ENCODE measurements around the gene IRF6.
A peak's percentile ranks its signal among the peaks of the same experiment; 100 is the strongest.

The IRF6 gene

GRCh38 chr1:209829716-209830115 is 23.8 kb upstream of the IRF6 start:
- H3K4me3 ChIP-seq (ENCODE audit: low read depth, low read length), result no peak overlapping the region
- H3K27ac ChIP-seq, result no peak overlapping the region
- H3K36me3 ChIP-seq (replicated peaks), result peaks cover 19% of the 10 kb centered on the region
- DNase-seq, result no peak
- in situ Hi-C loops (cut with HindIII; ENCODE audit: low pct_ligation_motif_present, low sequenced_read_pairs), result no loop called here
- no peaks in the 10 kb centered on the region for H3K27me3 ChIP-seq (replicated peaks)
- TF ChIP-seq, protein P1, sequence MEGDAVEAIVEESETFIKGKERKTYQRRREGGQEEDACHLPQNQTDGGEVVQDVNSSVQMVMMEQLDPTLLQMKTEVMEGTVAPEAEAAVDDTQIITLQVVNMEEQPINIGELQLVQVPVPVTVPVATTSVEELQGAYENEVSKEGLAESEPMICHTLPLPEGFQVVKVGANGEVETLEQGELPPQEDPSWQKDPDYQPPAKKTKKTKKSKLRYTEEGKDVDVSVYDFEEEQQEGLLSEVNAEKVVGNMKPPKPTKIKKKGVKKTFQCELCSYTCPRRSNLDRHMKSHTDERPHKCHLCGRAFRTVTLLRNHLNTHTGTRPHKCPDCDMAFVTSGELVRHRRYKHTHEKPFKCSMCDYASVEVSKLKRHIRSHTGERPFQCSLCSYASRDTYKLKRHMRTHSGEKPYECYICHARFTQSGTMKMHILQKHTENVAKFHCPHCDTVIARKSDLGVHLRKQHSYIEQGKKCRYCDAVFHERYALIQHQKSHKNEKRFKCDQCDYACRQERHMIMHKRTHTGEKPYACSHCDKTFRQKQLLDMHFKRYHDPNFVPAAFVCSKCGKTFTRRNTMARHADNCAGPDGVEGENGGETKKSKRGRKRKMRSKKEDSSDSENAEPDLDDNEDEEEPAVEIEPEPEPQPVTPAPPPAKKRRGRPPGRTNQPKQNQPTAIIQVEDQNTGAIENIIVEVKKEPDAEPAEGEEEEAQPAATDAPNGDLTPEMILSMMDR (IDR thresholded peaks at IDR 0.05; ENCODE audit: low read depth, low read length, missing control alignments), result no peak

DNA sequence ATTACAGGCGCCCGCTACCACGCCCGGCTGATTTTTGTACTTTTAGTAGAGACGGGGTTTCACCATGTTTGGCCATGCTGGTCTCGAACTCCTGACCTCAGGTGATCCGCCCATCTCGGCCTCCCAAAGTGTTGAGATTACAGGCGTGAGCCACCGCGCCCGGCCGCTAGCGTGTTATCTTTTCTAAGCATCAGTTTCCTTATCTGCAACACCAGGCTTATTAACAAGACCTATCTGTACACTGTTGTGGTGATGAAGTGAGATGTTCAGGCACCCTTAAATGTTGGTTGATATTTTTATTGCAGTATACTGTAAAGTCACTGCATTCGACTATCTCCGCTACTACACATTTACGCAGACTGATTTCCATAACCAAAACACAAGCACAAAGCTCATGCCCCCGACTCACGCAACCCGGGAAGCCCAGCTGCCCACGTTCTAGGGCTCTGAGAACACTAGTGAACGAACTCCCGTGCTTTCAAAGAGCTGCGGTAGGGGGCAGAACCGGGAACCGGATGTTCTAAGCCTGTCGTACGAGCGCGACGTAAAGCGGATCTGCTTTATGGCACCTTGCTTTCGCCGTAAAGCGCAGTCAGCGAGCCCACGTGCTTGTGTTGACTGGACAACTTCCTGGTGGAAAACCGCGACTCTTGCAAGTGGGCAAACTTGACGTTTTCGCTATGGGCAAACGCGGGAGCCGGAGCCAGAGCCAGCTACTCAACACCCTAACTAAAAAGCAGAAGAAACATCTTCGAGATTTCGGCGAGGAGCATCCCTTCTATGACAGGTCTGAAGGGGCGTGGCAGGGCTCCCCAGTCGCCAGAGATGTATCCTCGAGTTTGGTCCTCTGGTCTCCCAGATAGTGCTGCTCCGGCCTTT is 21.7 kb upstream of the IRF6 start, which contains the start of gene UTP25:
UTP25 (plus strand) TSS at position 589 of the 879 bp plus-strand sequence; CDS start at position 681, 92 bp downstream.
- TF ChIP-seq, protein P1 (IDR thresholded peaks at IDR 0.05; ENCODE audit: low read depth, low read length, missing control alignments), result peak; percentile 80
- H3K36me3 ChIP-seq (replicated peaks), result peaks cover 7% of the 10 kb centered on the region
- in situ Hi-C loops (cut with HindIII; ENCODE audit: low pct_ligation_motif_present, low sequenced_read_pairs), result no loop called here
- H3K27ac ChIP-seq, result peak within 1 kb of the TSS; percentile 75
- H3K27me3 ChIP-seq (replicated peaks), result no peaks in the 10 kb centered on the region
- H3K4me3 ChIP-seq (ENCODE audit: low read depth, low read length), result peak within 1 kb of the TSS; percentile 74
- DNase-seq, result peak; percentile 97

GRCh38 chr1:209825591-209826434 is 19.9 kb upstream of the IRF6 start:
- Histone ChIP-seq H3K36me3 (replicated peaks) (peaks cover 1% of the 10 kb centered on the region), H3K4me3 (ENCODE audit: low read depth, low read length) (no peak overlapping the region), H3K27me3 (replicated peaks) (no peaks in the 10 kb centered on the region), H3K27ac (no peak overlapping the region)
- in situ Hi-C loops (cut with HindIII; ENCODE audit: low pct_ligation_motif_present, low sequenced_read_pairs), result no loop called here
- TF ChIP-seq, protein P1 (IDR thresholded peaks at IDR 0.05; ENCODE audit: low read depth, low read length, missing control alignments), result no peak
- no peak for DNase-seq

DNA sequence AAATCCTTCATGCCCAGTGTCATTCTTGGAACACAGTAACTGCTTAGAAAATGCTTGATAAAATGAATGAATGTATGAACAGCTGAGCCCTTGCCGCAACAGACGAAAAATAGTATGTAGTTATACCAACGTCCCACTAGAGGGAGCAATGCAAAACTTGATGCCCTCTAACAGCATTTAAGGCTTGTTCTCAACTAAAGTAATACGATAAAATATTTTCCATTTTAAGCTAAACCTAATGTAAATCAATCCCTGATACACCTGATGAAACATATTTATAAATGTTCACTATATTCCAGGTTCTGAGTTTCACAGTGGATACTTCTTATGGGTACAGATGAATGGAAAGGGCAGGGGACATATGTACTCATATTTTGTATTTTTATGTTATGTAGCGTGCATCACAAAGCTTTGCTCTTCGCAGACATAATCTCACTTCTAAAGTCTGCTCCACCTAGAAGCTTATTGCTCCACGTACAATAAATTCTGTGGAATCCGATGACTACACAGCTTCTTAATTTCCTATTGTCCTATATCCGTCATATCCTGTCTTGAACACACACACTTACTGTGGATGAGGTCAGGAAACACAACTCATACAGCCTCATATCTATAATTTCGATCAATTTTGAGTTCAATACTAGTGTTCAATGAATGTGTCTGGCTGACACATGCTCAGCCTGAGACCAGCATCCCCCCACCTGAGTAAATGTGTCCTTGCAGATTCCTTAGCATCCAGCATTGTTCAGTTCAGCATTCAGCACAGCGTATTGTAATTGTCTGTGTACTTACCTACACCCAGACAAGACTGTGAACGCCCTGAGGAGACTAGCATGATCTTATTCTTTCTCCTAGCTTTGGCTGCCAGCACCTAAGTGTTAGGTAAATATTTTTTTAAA is 17.4 kb upstream of the IRF6 start:
- H3K4me3 ChIP-seq (ENCODE audit: low read depth, low read length), result peak overlapping the region; percentile 1

DNA sequence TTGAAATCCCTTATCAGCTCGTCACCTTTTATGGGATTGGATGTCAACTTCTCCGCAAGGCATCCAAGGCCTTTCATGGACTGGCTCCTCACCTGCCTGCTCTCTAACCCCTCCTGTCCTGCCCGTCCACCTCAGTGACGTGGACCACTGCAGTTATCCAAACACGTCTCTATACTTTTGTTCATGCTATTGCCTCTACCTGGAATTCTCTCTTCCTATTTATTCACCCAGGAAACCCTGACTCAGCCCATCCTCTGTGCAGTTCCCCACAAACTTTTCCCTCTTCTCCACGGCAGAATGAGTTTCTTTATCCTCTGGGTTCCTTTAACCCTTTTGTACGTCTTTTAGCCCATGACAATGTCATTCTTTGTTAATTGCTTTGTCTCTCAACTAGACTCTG is 16.8 kb upstream of the IRF6 start:
- Histone ChIP-seq H3K36me3 (replicated peaks) (no peaks in the 10 kb centered on the region), H3K27ac (no peak overlapping the region), H3K4me3 (ENCODE audit: low read depth, low read length) (peak overlapping the region; percentile 1), H3K27me3 (replicated peaks) (no peaks in the 10 kb centered on the region)
- TF ChIP-seq, protein P1 (IDR thresholded peaks at IDR 0.05; ENCODE audit: low read depth, low read length, missing control alignments), result no peak
- in situ Hi-C loops (cut with HindIII; ENCODE audit: low pct_ligation_motif_present, low sequenced_read_pairs), result no loop called here
- DNase-seq, result no peak

More for the DNA sequence above, 17.4 kb upstream of the IRF6 start:
- TF ChIP-seq, protein P1 (IDR thresholded peaks at IDR 0.05; ENCODE audit: low read depth, low read length, missing control alignments), result peak; percentile 71
- H3K27me3 ChIP-seq (replicated peaks), result no peaks in the 10 kb centered on the region
- H3K36me3 ChIP-seq (replicated peaks), result no peaks in the 10 kb centered on the region
- in situ Hi-C loops (cut with HindIII; ENCODE audit: low pct_ligation_motif_present, low sequenced_read_pairs), result no loop called here
- DNase-seq, result peak; percentile 63
- peak overlapping the region; percentile 51 for H3K27ac ChIP-seq

Data from brain microvascular endothelial cell (primary cell).